ENCODE results near the gene DERA. TPM values are rescaled to one million over a fixed set of nuclear protein-coding genes. Genes with fewer than 3 reads are reported as not detected.

DERA gene
- total and polyA plus RNA-seq, 9 of the 15 experiments (the other 6 are each of a cell fraction or from before 2014, with no cell fraction given) = 5.5 to 15.5 (median 7.8) TPM

GRCh38 chr12:15982071-15982470 is 70.9 kb downstream of the DERA start:
- intact Hi-C loops (cut with micrococcal nuclease) = loop anchor here (10.0 kb wide), 1 partner anchor 383 kb away; no protein-coding TSS in a partner anchor
- Histone ChIP-seq H3K79me2 (ENCODE audit: control insufficient read depth, insufficient read depth, low read length) (no peaks in the 10 kb centered on the region), H3K36me3 (ENCODE audit: control insufficient read depth, insufficient read depth, low read length) (no peaks in the 10 kb centered on the region), H3K27ac (ENCODE audit: extremely low read depth, low read depth, low read length) (no peak overlapping the region), H3K9ac (ENCODE audit: insufficient read depth in 1 of 2, low read depth in 2 of 2, low read length in 2 of 2) (no peak overlapping the region), H3K4me1 (replicated peaks in 1 of 2; ENCODE audit: control insufficient read depth in 2 of 2, insufficient read depth in 2 of 2, low read length in 2 of 2) (no peaks in the 10 kb centered on the region), H3K9me3 (replicated peaks; ENCODE audit: control insufficient read depth, insufficient read depth, low read depth, low read length) (no peaks in the 10 kb centered on the region), H4K20me1 (replicated peaks; ENCODE audit: control insufficient read depth, insufficient read depth, low read length) (no peaks in the 10 kb centered on the region), H2AFZ (ENCODE audit: low read depth, low read length) (no peak overlapping the region), H3K4me3 (no peak overlapping the region), H3K4me2 (ENCODE audit: insufficient read depth, low read length) (no peak overlapping the region), H3K27me3 (ENCODE audit: control insufficient read depth in 2 of 2, insufficient read depth in 2 of 2, low read length in 2 of 2) (no peaks in the 10 kb centered on the region), H3K9me1 (ENCODE audit: control insufficient read depth, insufficient read depth, low read length) (no peaks in the 10 kb centered on the region)
- no peak for FAIRE-seq
- 31% methylated on average over 5 of the region's 5 CpGs for WGBS (ENCODE audit: insufficient coverage, low coverage, missing lambda C conversion rate)
- ChIA-PET CTCF (ENCODE audit: low intra/inter-chr PET ratio) (no interaction called here), POLR2A (no interaction called here)
- no peak for DNase-seq (ENCODE audit: extremely low read depth in 1 of 4, low spot score in 3 of 4)
- no peak for TF ChIP-seq ARID4B (CRISPR knock-in tag; IDR thresholded peaks at IDR 0.05)
- in situ Hi-C loops (cut with MboI) = no loop called here
- BruUV-seq (replicated peaks) = no TSS peak
- ATAC-seq = no peak

Data from K562 (cell line).